K562 (cell line): ENCODE results near the gene KLF2. TPM values are rescaled to one million over a fixed set of nuclear protein-coding genes. Genes with fewer than 3 reads are reported as not detected.

Experiments used
- ATAC-seq: fragments of 200-7000 bp; cut with Tn5 transposase; 3 replicates; pipeline ENCODE4 v1.9.1; 2020; ENCODE audit warnings: moderate library complexity
- BruUV-seq: library from RNA; stranded (reverse); fragments of 400-500 nt; replicated peaks from 2 replicates; lab custom pipeline; 2021; lab: Mats Ljungman, UMichigan
- CTCF ChIA-PET: fragments of 300-600 bp; formaldehyde crosslinking; extraction: SDS; loops from one replicate; lab custom pipeline; 2021; ENCODE audit warnings: low intra/inter-chr PET ratio; lab: Yijun Ruan, JAX
- POLR2A ChIA-PET: fragments of 300-600, 350-650 bp; sonication (Branson Sonifier 250); formaldehyde crosslinking; extraction: SDS; loops from one replicate; lab custom pipeline; 2021; ENCODE audit warnings: antibody characterized with exemption, inconsistent platforms; lab: Yijun Ruan, JAX
- DNase-seq, 4 experiments: peaks; one replicate each; pipeline versions ENCODE4 v3.0.0 to v3.0.0-alpha.2; 2011 to 2018; ENCODE audit warnings: low spot score in 3 of 4, mixed read lengths in 3 of 4; ENCODE audit errors: extremely low read depth in 1 of 4
- FAIRE-seq: peaks from 2 replicates; lab custom pipeline; 2011; peaks lifted over from hg19 to GRCh38; lab: Jason Lieb, UNC
- H2AFZ ChIP-seq: 2 replicates; pipeline ENCODE4 v1.6.0; 2011; ENCODE audit warnings: low read depth, low read length, control low read depth, inconsistent platforms
- H3K27ac ChIP-seq: fragments of 200-600 bp; 3 replicates; pipeline ENCODE4 v1.8.0; 2011; ENCODE audit warnings: low read depth, mild to moderate bottlenecking, control low read depth, inconsistent platforms, low read length, moderate library complexity, mixed read lengths; ENCODE audit errors: extremely low read depth
- H3K27me3 ChIP-seq, 2 experiments: fragments of 300-600 bp in 1 of 2; 2 replicates in 1 of 2; 3 replicates in 1 of 2; pipeline versions ENCODE4 v1.6.0 to v1.8.0; 2011; ENCODE audit warnings: inconsistent platforms in 2 of 2, low read length in 2 of 2, mild to moderate bottlenecking in 1 of 2, mixed read lengths in 1 of 2, moderate library complexity in 1 of 2; ENCODE audit not compliant: control insufficient read depth in 2 of 2, insufficient read depth in 2 of 2
- H3K36me3 ChIP-seq: fragments of 300-600 bp; 3 replicates; pipeline ENCODE4 v1.8.0; 2011; ENCODE audit warnings: mild to moderate bottlenecking, low read length, inconsistent platforms; ENCODE audit not compliant: control insufficient read depth, insufficient read depth
- H3K4me1 ChIP-seq, 2 experiments: fragments of 200-600 bp in 1 of 2; replicated peaks in 1 of 2; 2 replicates in 1 of 2; 3 replicates in 1 of 2; pipeline versions ENCODE4 v1.5.1 to v1.8.0; 2011; ENCODE audit warnings: inconsistent platforms in 2 of 2, low read length in 2 of 2, mild to moderate bottlenecking in 1 of 2, mixed read lengths in 1 of 2, moderate library complexity in 1 of 2; ENCODE audit not compliant: control insufficient read depth in 2 of 2, insufficient read depth in 2 of 2
- H3K4me2 ChIP-seq: 2 replicates; pipeline ENCODE4 v1.6.1; 2011; ENCODE audit warnings: low read length, control low read depth, inconsistent platforms, mixed read lengths; ENCODE audit not compliant: insufficient read depth
- H3K4me3 ChIP-seq: fragments of 200-600 bp; sonication (generic), shearing (Covaris generic); 2 replicates; pipeline ENCODE4 v1.5.1; 2016; ENCODE audit warnings: control low read depth, inconsistent platforms
- H3K79me2 ChIP-seq: fragments of 200-600 bp; 3 replicates; pipeline ENCODE4 v1.8.0; 2011; ENCODE audit warnings: low read length, inconsistent platforms; ENCODE audit not compliant: control insufficient read depth, insufficient read depth
- H3K9ac ChIP-seq, 2 experiments: 2 replicates each; pipeline versions ENCODE4 v1.6.0 to v1.6.1; 2011; ENCODE audit warnings: low read depth in 2 of 2, low read length in 2 of 2, control low read depth in 1 of 2, inconsistent platforms in 1 of 2, mild to moderate bottlenecking in 1 of 2, mixed read lengths in 1 of 2; ENCODE audit not compliant: insufficient read depth in 1 of 2
- H3K9me1 ChIP-seq: one replicate; pipeline ENCODE4 v1.6.0; 2011; ENCODE audit warnings: inconsistent platforms, mild to moderate bottlenecking, low read length, moderate library complexity; ENCODE audit not compliant: control insufficient read depth, insufficient read depth
- H3K9me3 ChIP-seq: replicated peaks from 2 replicates; pipeline ENCODE4 v1.5.1; 2011; ENCODE audit warnings: low read depth, low read length, inconsistent platforms; ENCODE audit not compliant: control insufficient read depth, insufficient read depth
- H4K20me1 ChIP-seq: replicated peaks from 2 replicates; pipeline ENCODE4 v1.6.1; 2011; ENCODE audit warnings: low read length, inconsistent platforms, mixed read lengths; ENCODE audit not compliant: control insufficient read depth, insufficient read depth
- MTA1 ChIP-seq: fragments of 450-650 bp; IDR thresholded peaks from 2 replicates; pipeline ENCODE4 v1.6.1; 2017; ENCODE audit warnings: borderline replicate concordance
- POLR2H ChIP-seq: IDR thresholded peaks from 2 replicates; pipeline ENCODE4 v1.6.1; 2016; ENCODE audit warnings: missing genetic modification characterization, low read depth, mild to moderate bottlenecking, control low read depth, missing compliant biosample characterization, moderate library complexity
- SIN3B ChIP-seq: fragments of 450-650 bp; IDR thresholded peaks from 2 replicates; pipeline ENCODE4 v1.6.1; 2017; ENCODE audit warnings: low read depth, mild to moderate bottlenecking, moderate library complexity
- ZNF263 ChIP-seq: sonication (generic); formaldehyde crosslinking; IDR thresholded peaks from 2 replicates; pipeline ENCODE4 v1.8.0; 2022; ENCODE audit warnings: mild to moderate bottlenecking, missing genetic modification reagents, borderline replicate concordance
- WGBS: fragments of 100-300 bp; shearing (Covaris generic); methylation state at CpG from one replicate; pipeline ENCODE4 v1.1.6; 2016; ENCODE audit warnings: low coverage, mixed read lengths; ENCODE audit not compliant: insufficient coverage; ENCODE audit errors: missing lambda C conversion rate; 5-methylcytosine and 5-hydroxymethylcytosine counted together
- in situ Hi-C: fragments of 300-500 bp; cut with MboI; formaldehyde crosslinking; loops from 4 replicates; pipeline ENCODE4 v1.15.0; 2018; ENCODE audit warnings: inconsistent platforms, mixed read lengths
- intact Hi-C: fragments of 100-400 bp; cut with micrococcal nuclease; formaldehyde crosslinking; loops from 2 replicates; pipeline ENCODE4 v1.14.2; 2022
- polyA plus RNA-seq, 8 experiments: library from polyadenylated mRNA; depleted of rRNA in 4 of 8; stranded (reverse) in 5 of 8; unstranded in 3 of 8; fragments of >200 nt; fragmentation: Nextera tagmentation in 2 of 8; fragmentation: Illumina TruSeq in 1 of 8; extraction: Ambion mirVana in 2 of 8; extraction: Trizol in 1 of 8; gene quantifications; 2 replicates each; pipeline versions ENCODE4 v1.2.1 to v1.2.3, GENCODE V29; 2011 to 2014; ENCODE audit warnings: inconsistent platforms in 1 of 8, missing spikeins in 1 of 8
- total RNA-seq, 7 experiments: library from RNA; depleted of rRNA in 6 of 7; stranded (reverse); fragments of >200 nt in 6 of 7; fragmentation: Illumina TruSeq in 2 of 7; extraction: Trizol in 2 of 7; gene quantifications; 2 replicates each; pipeline versions ENCODE4 v1.2.1 to v1.2.3, GENCODE V29; 2011 to 2021; ENCODE audit warnings: low replicate concordance in 1 of 7
- TF ChIP-seq, protein P1 (sequence below): conservative IDR thresholded peaks from 2 replicates; pipeline ENCODE4 v1.6.1; 2011; ENCODE audit warnings: low read depth, mild to moderate bottlenecking, low read length; ENCODE audit not compliant: control insufficient read depth

Gene KLF2
- total and polyA plus RNA-seq, 9 of the 15 experiments (the other 6 are each of a cell fraction or from before 2014, with no cell fraction given): 0.07 to 0.71 TPM; not detected in 7

DNA sequence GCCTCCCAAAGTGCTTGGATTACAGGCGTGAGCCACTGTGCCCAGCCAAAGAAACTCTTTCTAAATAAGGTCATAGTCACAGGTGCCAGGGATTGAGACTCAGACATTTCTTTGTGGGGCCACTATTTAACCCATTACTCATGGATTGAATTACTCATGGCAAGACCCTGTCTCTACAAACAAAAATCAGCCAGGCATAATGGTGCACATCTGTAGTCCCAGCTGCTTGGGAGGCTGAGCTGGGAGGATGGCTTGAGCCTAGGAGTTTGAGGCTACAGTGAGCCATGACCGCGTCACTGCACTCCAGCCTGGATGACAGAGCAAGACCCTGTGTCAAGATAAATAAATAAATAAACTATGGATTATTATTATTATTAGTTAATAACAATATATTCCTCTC lies 3.6 kb upstream of the KLF2 start:
- BruUV-seq: no TSS peak
- Histone ChIP-seq H3K9me1 (no peaks in the 10 kb centered on the region), H4K20me1 (peaks cover 8% of the 10 kb centered on the region; the same call in 1 of the 2 replicates), H3K9me3 (peaks cover 5% of the 10 kb centered on the region; the same call in 1 of the 2 replicates), H3K79me2 (no peaks in the 10 kb centered on the region), H3K4me2 (no peak overlapping the region), H3K4me3 (no peak overlapping the region), H3K9ac (no peak overlapping the region), H3K36me3 (no peaks in the 10 kb centered on the region), H3K27me3 (peaks cover 14 to 55% of the 10 kb centered on the region in 2 experiments; a peak in 3 of 5 replicates), H3K27ac (no peak overlapping the region), H3K4me1 (peaks cover 8 to 19% of the 10 kb centered on the region in 2 experiments), H2AFZ (no peak overlapping the region)
- in situ Hi-C loops (no loop called here), intact Hi-C loops (no loop called here)
- FAIRE-seq (no peak), DNase-seq (no peak), ATAC-seq (no peak)
- POLR2A ChIA-PET: no interaction called here
- CTCF ChIA-PET: no interaction called here
- TF ChIP-seq MTA1: no peak
- no peak for TF ChIP-seq POLR2H (tag)
- TF ChIP-seq ZNF263: no peak
- TF ChIP-seq, protein P1, sequence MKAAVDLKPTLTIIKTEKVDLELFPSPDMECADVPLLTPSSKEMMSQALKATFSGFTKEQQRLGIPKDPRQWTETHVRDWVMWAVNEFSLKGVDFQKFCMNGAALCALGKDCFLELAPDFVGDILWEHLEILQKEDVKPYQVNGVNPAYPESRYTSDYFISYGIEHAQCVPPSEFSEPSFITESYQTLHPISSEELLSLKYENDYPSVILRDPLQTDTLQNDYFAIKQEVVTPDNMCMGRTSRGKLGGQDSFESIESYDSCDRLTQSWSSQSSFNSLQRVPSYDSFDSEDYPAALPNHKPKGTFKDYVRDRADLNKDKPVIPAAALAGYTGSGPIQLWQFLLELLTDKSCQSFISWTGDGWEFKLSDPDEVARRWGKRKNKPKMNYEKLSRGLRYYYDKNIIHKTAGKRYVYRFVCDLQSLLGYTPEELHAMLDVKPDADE: no peak
- no peak for TF ChIP-seq SIN3B
- 0% methylated on average over 3 of the region's 3 CpGs for WGBS
